GM12878 (cell line): ENCODE data around the gene C1orf115. TPM values are rescaled to one million over a fixed set of nuclear protein-coding genes. Genes with fewer than 3 reads are reported as not detected.

ENCODE experiments used
- ATAC-seq: fragments of 200-7000 bp; cut with Tn5 transposase; 3 replicates; pipeline ENCODE4 v1.9.1; 2020; ENCODE audit warnings: mild to moderate bottlenecking, moderate library complexity
- BruUV-seq: library from RNA; stranded (reverse); fragments of 400-500 nt; replicated peaks from 2 replicates; lab custom pipeline; 2021; lab: Mats Ljungman, UMichigan
- CTCF ChIA-PET: fragments of 300-600 bp; sonication (Branson Sonifier 250); formaldehyde crosslinking; extraction: SDS; loops from one replicate; lab custom pipeline; 2021; ENCODE audit warnings: inconsistent platforms; lab: Yijun Ruan, JAX
- POLR2A ChIA-PET: fragments of 350-600 bp; formaldehyde crosslinking; extraction: SDS; loops from one replicate; lab custom pipeline; 2021; ENCODE audit warnings: inconsistent platforms; lab: Charles Lee
- RAD21 ChIA-PET: fragments of 300-600 bp; sonication (Branson Sonifier 250); formaldehyde crosslinking; loops from one replicate; lab custom pipeline; 2023; ENCODE audit warnings: antibody characterized with exemption; ENCODE audit not compliant: unreplicated experiment; lab: Charles Lee
- SMC1A ChIA-PET: fragments of 300-600 bp; sonication (Branson Sonifier 250); formaldehyde crosslinking; loops from one replicate; lab custom pipeline; 2023; ENCODE audit not compliant: unreplicated experiment, uncharacterized antibody; lab: Charles Lee
- DNase-seq: peaks from one replicate; pipeline ENCODE4 v3.0.0-alpha.2; 2011; ENCODE audit warnings: low read depth, low spot score
- FAIRE-seq: peaks from 3 replicates; lab custom pipeline; 2011; peaks lifted over from hg19 to GRCh38; lab: Jason Lieb, UNC
- H2AFZ ChIP-seq: 2 replicates; pipeline ENCODE4 v1.6.0; 2011; ENCODE audit warnings: low read depth, low read length, control low read depth; ENCODE audit not compliant: control insufficient read depth
- H3K27ac ChIP-seq: 2 replicates; pipeline ENCODE4 v1.5.1; 2011; ENCODE audit warnings: control low read depth; ENCODE audit not compliant: control insufficient read depth, insufficient read depth
- H3K27me3 ChIP-seq, 2 experiments: replicated peaks in 1 of 2; 2 replicates each; pipeline versions ENCODE4 v1.6.0 to v1.6.1; 2011; ENCODE audit warnings: low read length in 1 of 2; ENCODE audit not compliant: control insufficient read depth in 2 of 2, insufficient read depth in 2 of 2
- H3K36me3 ChIP-seq, 2 experiments: 2 replicates each; pipeline ENCODE4 v1.5.1; 2011; ENCODE audit warnings: low read length in 1 of 2; ENCODE audit not compliant: control insufficient read depth in 2 of 2, insufficient read depth in 2 of 2
- H3K4me1 ChIP-seq: 2 replicates; pipeline ENCODE4 v1.6.1; 2011; ENCODE audit warnings: mild to moderate bottlenecking, low read length, moderate library complexity, mixed read lengths; ENCODE audit not compliant: control insufficient read depth, insufficient read depth
- H3K4me2 ChIP-seq: 2 replicates; pipeline ENCODE4 v1.6.0; 2011; ENCODE audit warnings: control low read depth; ENCODE audit not compliant: control insufficient read depth, insufficient read depth
- H3K4me3 ChIP-seq: fragments of 200-600 bp; sonication (generic); 2 replicates; pipeline ENCODE4 v1.5.1; 2016
- H3K79me2 ChIP-seq: 2 replicates; pipeline ENCODE4 v1.6.0; 2011; ENCODE audit warnings: low read length; ENCODE audit not compliant: control insufficient read depth, insufficient read depth
- H3K9ac ChIP-seq: 2 replicates; pipeline ENCODE4 v1.8.0; 2011; ENCODE audit warnings: low read length, control low read depth, mixed read lengths; ENCODE audit not compliant: control insufficient read depth, insufficient read depth
- H3K9me3 ChIP-seq: replicated peaks from 3 replicates; pipeline ENCODE4 v1.5.1; 2011; ENCODE audit warnings: mild to moderate bottlenecking, low read length; ENCODE audit not compliant: control insufficient read depth, insufficient read depth
- H4K20me1 ChIP-seq: 2 replicates; pipeline ENCODE4 v1.6.0; 2011; ENCODE audit not compliant: control insufficient read depth, insufficient read depth
- ATF7 ChIP-seq: fragments of 450-650 bp; IDR thresholded peaks from 2 replicates; pipeline ENCODE4 v1.6.1; 2016; ENCODE audit warnings: low read depth, mild to moderate bottlenecking
- BCL11A ChIP-seq: IDR thresholded peaks from 2 replicates; pipeline ENCODE4 v1.6.1; 2011; ENCODE audit warnings: low read depth, low read length
- CTCF ChIP-seq, 3 experiments: IDR thresholded peaks in 2 of 3; conservative IDR thresholded peaks in 1 of 3; 2 replicates each; pipeline ENCODE4 v1.5.1; 2011; ENCODE audit warnings: low read depth in 3 of 3, low read length in 3 of 3, mild to moderate bottlenecking in 3 of 3, control low read depth in 2 of 3, moderate library complexity in 2 of 3, inconsistent platforms in 1 of 3, mixed read lengths in 1 of 3; ENCODE audit not compliant: control insufficient read depth in 2 of 3, insufficient read depth in 1 of 3; ENCODE audit errors: extremely low read depth in 1 of 3
- FOS ChIP-seq: IDR thresholded peaks from 3 replicates; pipeline ENCODE4 v1.6.1; 2011; ENCODE audit warnings: borderline replicate concordance; ENCODE audit not compliant: insufficient read length; ENCODE audit errors: extremely low read depth
- IKZF2 ChIP-seq, 2 experiments: fragments of 450-650 bp; IDR thresholded peaks; 2 replicates each; pipeline ENCODE4 v1.6.1; 2017; ENCODE audit warnings: mild to moderate bottlenecking in 2 of 2, moderate library complexity in 2 of 2
- MEF2B ChIP-seq: fragments of 450-650 bp; IDR thresholded peaks from 2 replicates; pipeline ENCODE4 v1.6.1; 2018; ENCODE audit warnings: mild to moderate bottlenecking, moderate library complexity; ENCODE audit not compliant: partially characterized antibody, poor library complexity, severe bottlenecking
- MXI1 ChIP-seq: fragments of 150-350 bp; IDR thresholded peaks from 2 replicates; pipeline ENCODE4 v1.6.1; 2011; ENCODE audit warnings: low read depth, mild to moderate bottlenecking, inconsistent platforms, low read length, improper control_type of control experiment
- NKRF ChIP-seq: fragments of 450-650 bp; conservative IDR thresholded peaks from 2 replicates; pipeline ENCODE4 v1.6.1; 2017; ENCODE audit warnings: mild to moderate bottlenecking, moderate library complexity
- NR2C2 ChIP-seq: IDR thresholded peaks from 2 replicates; pipeline ENCODE4 v1.6.1; 2011; ENCODE audit warnings: borderline replicate concordance, low read depth; ENCODE audit not compliant: control insufficient read depth, insufficient read length
- RAD21 ChIP-seq: IDR thresholded peaks from 2 replicates; pipeline ENCODE4 v1.6.1; 2011; ENCODE audit warnings: mild to moderate bottlenecking, low read depth, low read length, moderate library complexity; ENCODE audit not compliant: insufficient read depth
- RBBP5 ChIP-seq: fragments of 200-600 bp; sonication (generic); conservative IDR thresholded peaks from 2 replicates; pipeline ENCODE4 v1.6.1; 2016
- RUNX3 ChIP-seq: IDR thresholded peaks from 2 replicates; pipeline ENCODE4 v1.6.1; 2012; ENCODE audit warnings: low read length, inconsistent platforms
- SMC3 ChIP-seq: IDR thresholded peaks from 2 replicates; pipeline ENCODE4 v1.6.1; 2011; ENCODE audit warnings: low read length, improper control_type of control experiment, borderline replicate concordance
- SUPT20H ChIP-seq: IDR thresholded peaks from 2 replicates; pipeline ENCODE4 v1.6.1; 2011; ENCODE audit warnings: low read depth, mild to moderate bottlenecking, low read length, moderate library complexity, borderline replicate concordance; ENCODE audit not compliant: control insufficient read depth
- TCF3 ChIP-seq: IDR thresholded peaks from 2 replicates; pipeline ENCODE4 v1.6.1; 2012; ENCODE audit warnings: low read depth, mild to moderate bottlenecking, low read length, borderline replicate concordance; ENCODE audit not compliant: insufficient read depth
- YY1 ChIP-seq: IDR thresholded peaks from 2 replicates; pipeline ENCODE4 v1.6.1; 2011; ENCODE audit warnings: low read depth, mild to moderate bottlenecking, low read length
- WGBS: methylation state at CpG from one replicate; pipeline ENCODE4 v1.1.6; 2016; ENCODE audit warnings: low lambda C conversion rate; ENCODE audit not compliant: insufficient replicate concordance, insufficient coverage; ENCODE audit errors: missing lambda C conversion rate; 5-methylcytosine and 5-hydroxymethylcytosine counted together
- in situ Hi-C: fragments of 300-500 bp; cut with MboI; formaldehyde crosslinking; loops from 9 replicates; pipeline ENCODE4 v1.14.3; 2018; ENCODE audit warnings: mixed read lengths
- intact Hi-C: fragments of 100-400 bp; cut with micrococcal nuclease; formaldehyde crosslinking; loops from one replicate; pipeline ENCODE4 v1.14.2; 2022; ENCODE audit not compliant: unreplicated experiment
- polyA plus RNA-seq, 11 experiments: library from polyadenylated mRNA; depleted of rRNA in 4 of 11; unstranded in 6 of 11; stranded (reverse) in 5 of 11; fragments of >200 nt; fragmentation: Nextera tagmentation in 4 of 11; fragmentation: Illumina TruSeq in 1 of 11; extraction: Ambion mirVana in 4 of 11; extraction: Trizol in 1 of 11; gene quantifications; 1 replicate in 1 of 11; 2 replicates in 10 of 11; pipeline versions ENCODE4 v1.2.1 to v1.2.3, GENCODE V29; 2011 to 2016; ENCODE audit warnings: inconsistent platforms in 2 of 11, missing spikeins in 2 of 11, low read depth in 1 of 11
- total RNA-seq, 4 experiments: library from RNA; depleted of rRNA in 3 of 4; stranded (reverse); fragments of >200 nt in 3 of 4; fragmentation: Illumina TruSeq in 1 of 4; extraction: Trizol in 1 of 4; gene quantifications; 2 replicates each; pipeline versions ENCODE4 v1.2.1 to v1.2.3, GENCODE V29; 2013 to 2021

Gene C1orf115
- total and polyA plus RNA-seq, 10 of the 15 experiments (the other 5 are each of a cell fraction or from before 2014, with no cell fraction given), result 0.52 to 5.0 (median 4.1) TPM

DNA sequence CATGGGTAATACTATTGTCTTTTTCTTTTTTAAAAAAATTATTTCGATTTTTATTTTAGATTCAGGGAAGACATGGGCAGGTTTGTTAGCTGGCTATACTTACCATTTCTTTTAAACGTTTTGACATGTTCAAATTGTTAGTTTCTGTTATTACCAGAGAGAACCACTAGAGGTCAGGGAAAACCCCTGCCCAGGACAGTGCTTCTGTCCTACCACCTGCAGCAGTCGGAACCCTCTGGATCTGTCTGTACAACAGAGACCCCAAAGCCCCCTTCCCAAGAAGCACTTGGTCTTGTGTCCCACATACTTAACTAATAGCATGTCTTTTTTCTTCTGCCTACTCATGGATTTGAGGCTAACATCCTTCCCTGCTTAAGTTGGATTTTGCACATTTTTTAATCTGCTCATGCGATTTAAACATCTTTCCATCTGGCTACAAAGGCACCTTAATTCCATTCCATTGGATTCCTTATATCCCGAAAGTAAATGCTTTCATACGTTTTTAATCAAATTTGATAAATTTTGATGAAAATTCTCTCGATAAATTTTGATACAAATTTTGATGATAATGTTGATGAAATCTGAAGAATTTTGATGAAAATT lies 10.0 kb upstream of the C1orf115 start:
- ChIA-PET POLR2A (no interaction called here), SMC1A (interaction anchor here (0.7 to 2.9 kb wide), 3 partner anchors 51 to 1114 kb away, joined by 3 to 18 read pairs (median 3); no protein-coding TSS in a partner anchor)
- no peaks in the 10 kb centered on the region for H3K9me3 ChIP-seq
- in situ Hi-C loops, result loop anchor here (10.0 kb wide), 1 partner anchor 95 kb away; no protein-coding TSS in a partner anchor
- no peak overlapping the region for H2AFZ ChIP-seq
- no peak overlapping the region for H3K4me2 ChIP-seq
- no peaks in the 10 kb centered on the region for H3K27me3 ChIP-seq
- H3K9ac ChIP-seq, result no peak overlapping the region
- DNase-seq, result no peak
- 21% methylated on average over 7 of the region's 7 CpGs for WGBS
- no peak overlapping the region for H3K27ac ChIP-seq
- no peak for TF ChIP-seq TCF3
- 0 out of 2 replicates have a peak, but pooled peaks have one; percentile 13 for TF ChIP-seq YY1
- no peak for TF ChIP-seq NKRF
- no peak for TF ChIP-seq IKZF2 (IDR thresholded peaks at IDR 0.05)
- TF ChIP-seq ATF7, result no peak
- no peak for TF ChIP-seq RUNX3
- TF ChIP-seq CTCF (IDR thresholded peaks at IDR 0.05 in 2 of 3, conservative IDR thresholded peaks at IDR 0.05 in 1 of 3; ENCODE audit: control insufficient read depth in 2 of 3, extremely low read depth in 1 of 3, insufficient read depth in 1 of 3, low read depth in 3 of 3, low read length in 3 of 3), result peak; percentile 63 to 77 (median 66)
- TF ChIP-seq SMC3, result peak; percentile 62; the same call in 1 of the 2 replicates
- TF ChIP-seq MEF2B, result no peak
- TF ChIP-seq SUPT20H, result no peak
- TF ChIP-seq RAD21, result peak; percentile 72
- no peak for TF ChIP-seq NR2C2
- no peak for TF ChIP-seq MXI1
- TF ChIP-seq BCL11A, result no peak
- no peak for TF ChIP-seq RBBP5
- no peak for TF ChIP-seq FOS
- TF ChIP-seq, all 136 proteins: peak for 4
- intact Hi-C loops, result loop anchor here (1.0 kb wide), 2 partner anchors 53 to 96 kb away; no protein-coding TSS in a partner anchor
- no peaks in the 10 kb centered on the region for H3K36me3 ChIP-seq
- ChIA-PET RAD21 (interaction anchor here (0.6 to 2.3 kb wide), 4 partner anchors 22 to 461 kb away, joined by 3 to 12 read pairs (median 6); no protein-coding TSS in a partner anchor), CTCF (interaction anchor here (0.6 to 3.5 kb wide), 11 partner anchors 13 to 491 kb away, joined by 3 to 37 read pairs (median 3); no protein-coding TSS in a partner anchor)
- H3K4me3 ChIP-seq, result no peak overlapping the region
- FAIRE-seq (no peak), ATAC-seq (peak; percentile 97)
- H4K20me1 ChIP-seq, result no peaks in the 10 kb centered on the region
- no peaks in the 10 kb centered on the region for H3K79me2 ChIP-seq
- BruUV-seq, result no TSS peak
- H3K4me1 ChIP-seq, result no peaks in the 10 kb centered on the region
